ENCODE results near the gene POLR2M. TPM values are rescaled to one million over a fixed set of nuclear protein-coding genes. Genes with fewer than 3 reads are reported as not detected.

POLR2M gene
- polyA plus RNA-seq, 1 donor, result 48.1 TPM

- no peak overlapping the region for H3K4me3 ChIP-seq (ENCODE audit: low read length)
- H3K4me1 ChIP-seq (ENCODE audit: control insufficient read depth, insufficient read depth, low read length), result peaks cover 7% of the 10 kb centered on the region
- H3K27me3 ChIP-seq (ENCODE audit: control insufficient read depth, insufficient read depth, low read length), result no peaks in the 10 kb centered on the region
- peaks cover 2% of the 10 kb centered on the region for H3K36me3 ChIP-seq (ENCODE audit: control insufficient read depth, insufficient read depth, low read length)
- H3K9me3 ChIP-seq (ENCODE audit: control insufficient read depth, low read depth, low read length), result no peaks in the 10 kb centered on the region
- H3K27ac ChIP-seq (ENCODE audit: low read length), result no peak overlapping the region
- no CpG with 5 or more reads among the region's 6 CpGs for WGBS (ENCODE audit: insufficient coverage, low lambda C conversion rate)
- no peak for DNase-seq
These were observed 16.1 kb upstream of the POLR2M start for GRCh38 chr15:57690341-57690966.

GRCh38 chr15:57691082-57691481 lies 15.4 kb upstream of the POLR2M start:
- H3K36me3 ChIP-seq (ENCODE audit: control insufficient read depth, insufficient read depth, low read length), result peaks cover 2% of the 10 kb centered on the region
- H3K27me3 ChIP-seq (ENCODE audit: control insufficient read depth, insufficient read depth, low read length), result no peaks in the 10 kb centered on the region
- no peak overlapping the region for H3K27ac ChIP-seq (ENCODE audit: low read length)
- H3K4me3 ChIP-seq (ENCODE audit: low read length), result no peak overlapping the region
- peaks cover under 1% of the 10 kb centered on the region for H3K4me1 ChIP-seq (ENCODE audit: control insufficient read depth, insufficient read depth, low read length)
- no peaks in the 10 kb centered on the region for H3K9me3 ChIP-seq (ENCODE audit: control insufficient read depth, low read depth, low read length)
- DNase-seq, result no peak
- WGBS (ENCODE audit: insufficient coverage, low lambda C conversion rate), result no CpG with 5 or more reads among the region's 1 CpG

GRCh38 chr15:57692709-57693108 lies 13.8 kb upstream of the POLR2M start:
- no peaks in the 10 kb centered on the region for H3K27me3 ChIP-seq (ENCODE audit: control insufficient read depth, insufficient read depth, low read length)
- H3K27ac ChIP-seq (ENCODE audit: low read length), result no peak overlapping the region
- H3K9me3 ChIP-seq (ENCODE audit: control insufficient read depth, low read depth, low read length), result no peaks in the 10 kb centered on the region
- WGBS (ENCODE audit: insufficient coverage, low lambda C conversion rate), result 100% methylated on average over 1 of the region's 1 CpG
- no peak overlapping the region for H3K4me3 ChIP-seq (ENCODE audit: low read length)
- DNase-seq, result no peak
- peaks cover 2% of the 10 kb centered on the region for H3K36me3 ChIP-seq (ENCODE audit: control insufficient read depth, insufficient read depth, low read length)
- no peaks in the 10 kb centered on the region for H3K4me1 ChIP-seq (ENCODE audit: control insufficient read depth, insufficient read depth, low read length)

- no peaks in the 10 kb centered on the region for H3K4me1 ChIP-seq (ENCODE audit: control insufficient read depth, insufficient read depth, low read length)
- no peaks in the 10 kb centered on the region for H3K27me3 ChIP-seq (ENCODE audit: control insufficient read depth, insufficient read depth, low read length)
- H3K36me3 ChIP-seq (ENCODE audit: control insufficient read depth, insufficient read depth, low read length), result peaks cover 2% of the 10 kb centered on the region
- 100% methylated on average over 1 of the region's 1 CpG for WGBS (ENCODE audit: insufficient coverage, low lambda C conversion rate)
- no peak overlapping the region for H3K4me3 ChIP-seq (ENCODE audit: low read length)
- no peak for DNase-seq
- H3K9me3 ChIP-seq (ENCODE audit: control insufficient read depth, low read depth, low read length), result no peaks in the 10 kb centered on the region
- H3K27ac ChIP-seq (ENCODE audit: low read length), result no peak overlapping the region
These were observed 12.2 kb upstream of the POLR2M start for GRCh38 chr15:57694279-57694678.

- WGBS (ENCODE audit: insufficient coverage, low lambda C conversion rate), result 62% methylated on average over 2 of the region's 5 CpGs
- no peaks in the 10 kb centered on the region for H3K4me1 ChIP-seq (ENCODE audit: control insufficient read depth, insufficient read depth, low read length)
- no peaks in the 10 kb centered on the region for H3K36me3 ChIP-seq (ENCODE audit: control insufficient read depth, insufficient read depth, low read length)
These were observed 10.4 kb upstream of the POLR2M start for GRCh38 chr15:57696146-57696545.

GRCh38 chr15:57697588-57697987 lies 8.9 kb upstream of the POLR2M start:
- DNase-seq, result no peak
- H3K4me3 ChIP-seq (ENCODE audit: low read length), result no peak overlapping the region
- no peak overlapping the region for H3K27ac ChIP-seq (ENCODE audit: low read length)
- no peaks in the 10 kb centered on the region for H3K27me3 ChIP-seq (ENCODE audit: control insufficient read depth, insufficient read depth, low read length)
- WGBS (ENCODE audit: insufficient coverage, low lambda C conversion rate), result no CpG with 5 or more reads among the region's 4 CpGs
- H3K9me3 ChIP-seq (ENCODE audit: control insufficient read depth, low read depth, low read length), result no peaks in the 10 kb centered on the region
- H3K36me3 ChIP-seq (ENCODE audit: control insufficient read depth, insufficient read depth, low read length), result no peaks in the 10 kb centered on the region
- H3K4me1 ChIP-seq (ENCODE audit: control insufficient read depth, insufficient read depth, low read length), result no peaks in the 10 kb centered on the region

More at GRCh38 chr15:57696146-57696545, 10.4 kb upstream of the POLR2M start:
- H3K4me3 ChIP-seq (ENCODE audit: low read length), result no peak overlapping the region
- H3K27ac ChIP-seq (ENCODE audit: low read length), result no peak overlapping the region
- DNase-seq, result no peak
- no peaks in the 10 kb centered on the region for H3K27me3 ChIP-seq (ENCODE audit: control insufficient read depth, insufficient read depth, low read length)
- H3K9me3 ChIP-seq (ENCODE audit: control insufficient read depth, low read depth, low read length), result no peaks in the 10 kb centered on the region

GRCh38 chr15:57698243-57698642 lies 8.3 kb upstream of the POLR2M start:
- H3K27me3 ChIP-seq (ENCODE audit: control insufficient read depth, insufficient read depth, low read length), result no peaks in the 10 kb centered on the region
- H3K36me3 ChIP-seq (ENCODE audit: control insufficient read depth, insufficient read depth, low read length), result no peaks in the 10 kb centered on the region
- no peaks in the 10 kb centered on the region for H3K4me1 ChIP-seq (ENCODE audit: control insufficient read depth, insufficient read depth, low read length)
- H3K9me3 ChIP-seq (ENCODE audit: control insufficient read depth, low read depth, low read length), result no peaks in the 10 kb centered on the region
- no peak for DNase-seq
- H3K4me3 ChIP-seq (ENCODE audit: low read length), result no peak overlapping the region
- no peak overlapping the region for H3K27ac ChIP-seq (ENCODE audit: low read length)

- WGBS (ENCODE audit: insufficient coverage, low lambda C conversion rate), result 100% methylated on average over 1 of the region's 4 CpGs
- Histone ChIP-seq H3K9me3 (ENCODE audit: control insufficient read depth, low read depth, low read length) (no peaks in the 10 kb centered on the region), H3K4me1 (ENCODE audit: control insufficient read depth, insufficient read depth, low read length) (no peaks in the 10 kb centered on the region), H3K4me3 (ENCODE audit: low read length) (no peak overlapping the region), H3K27me3 (ENCODE audit: control insufficient read depth, insufficient read depth, low read length) (no peaks in the 10 kb centered on the region), H3K36me3 (ENCODE audit: control insufficient read depth, insufficient read depth, low read length) (no peaks in the 10 kb centered on the region), H3K27ac (ENCODE audit: low read length) (no peak overlapping the region)
- no peak for DNase-seq
These were observed 7.5 kb upstream of the POLR2M start for GRCh38 chr15:57698991-57699390.

- H3K27me3 ChIP-seq (ENCODE audit: control insufficient read depth, insufficient read depth, low read length), result no peaks in the 10 kb centered on the region
- no peak overlapping the region for H3K4me3 ChIP-seq (ENCODE audit: low read length)
- 67% methylated on average over 1 of the region's 2 CpGs for WGBS (ENCODE audit: insufficient coverage, low lambda C conversion rate)
These were observed 3.1 kb upstream of the POLR2M start for GRCh38 chr15:57703387-57703786.

GRCh38 chr15:57704441-57704840 lies 2.1 kb upstream of the POLR2M start:
- no peak for DNase-seq
- peaks cover 3% of the 10 kb centered on the region for H3K9me3 ChIP-seq (ENCODE audit: control insufficient read depth, low read depth, low read length)
- no peak overlapping the region for H3K4me3 ChIP-seq (ENCODE audit: low read length)
- H3K27ac ChIP-seq (ENCODE audit: low read length), result no peak overlapping the region
- H3K27me3 ChIP-seq (ENCODE audit: control insufficient read depth, insufficient read depth, low read length), result no peaks in the 10 kb centered on the region
- H3K36me3 ChIP-seq (ENCODE audit: control insufficient read depth, insufficient read depth, low read length), result peaks cover 6% of the 10 kb centered on the region
- H3K4me1 ChIP-seq (ENCODE audit: control insufficient read depth, insufficient read depth, low read length), result peaks cover 6% of the 10 kb centered on the region
- WGBS (ENCODE audit: insufficient coverage, low lambda C conversion rate), result no CpG with 5 or more reads among the region's 3 CpGs

More at GRCh38 chr15:57703387-57703786, 3.1 kb upstream of the POLR2M start:
- DNase-seq, result no peak
- peaks cover 4% of the 10 kb centered on the region for H3K4me1 ChIP-seq (ENCODE audit: control insufficient read depth, insufficient read depth, low read length)
- peaks cover 3% of the 10 kb centered on the region for H3K9me3 ChIP-seq (ENCODE audit: control insufficient read depth, low read depth, low read length)
- H3K36me3 ChIP-seq (ENCODE audit: control insufficient read depth, insufficient read depth, low read length), result no peaks in the 10 kb centered on the region
- H3K27ac ChIP-seq (ENCODE audit: low read length), result no peak overlapping the region

- WGBS (ENCODE audit: insufficient coverage, low lambda C conversion rate), result 68% methylated on average over 3 of the region's 12 CpGs
These were observed 639 bp upstream of the POLR2M start for GRCh38 chr15:57705746-57706404.

More at GRCh38 chr15:57705746-57706404, 639 bp upstream of the POLR2M start:
- Histone ChIP-seq H3K4me3 (ENCODE audit: low read length) (peak overlapping the region; percentile 96), H3K4me1 (ENCODE audit: control insufficient read depth, insufficient read depth, low read length) (peaks cover 6% of the 10 kb centered on the region), H3K27ac (ENCODE audit: low read length) (peak overlapping the region; percentile 94), H3K27me3 (ENCODE audit: control insufficient read depth, insufficient read depth, low read length) (no peaks in the 10 kb centered on the region), H3K9me3 (ENCODE audit: control insufficient read depth, low read depth, low read length) (peaks cover 3% of the 10 kb centered on the region), H3K36me3 (ENCODE audit: control insufficient read depth, insufficient read depth, low read length) (peaks cover 12% of the 10 kb centered on the region)
- DNase-seq, result peak in 1 of 2 donors; percentile 23

Measured in large intestine (tissue), 3 donors.